HepG2 (cell line): Measurements from ENCODE around the gene UBE2O. TPM values are rescaled to one million over a fixed set of nuclear protein-coding genes. Genes with fewer than 3 reads are reported as not detected.

ENCODE experiments used
- ADNP ChIP-seq: sonication (generic); formaldehyde crosslinking; IDR thresholded peaks from 2 replicates; pipeline ENCODE4 v1.4.0; 2020; ENCODE audit warnings: missing genetic modification reagents
- GZF1 ChIP-seq: sonication (generic); formaldehyde crosslinking; IDR thresholded peaks from 2 replicates; pipeline ENCODE4 v1.5.1; 2020; ENCODE audit warnings: mild to moderate bottlenecking, missing genetic modification reagents
- HNRNPH1 ChIP-seq: fragments of 200-400 bp; formaldehyde crosslinking; optimal IDR thresholded peaks from 2 replicates; pipeline ENCODE3; 2017; ENCODE audit warnings: mild to moderate bottlenecking, low read depth, low read length
- HOMEZ ChIP-seq: IDR thresholded peaks from 2 replicates; pipeline ENCODE4 v1.6.1; 2016; ENCODE audit warnings: low read depth
- HOXA5 ChIP-seq: sonication (generic); formaldehyde crosslinking; IDR thresholded peaks from 2 replicates; pipeline ENCODE4 v1.4.0; 2020; ENCODE audit warnings: missing genetic modification reagents
- JUN ChIP-seq: sonication (generic); formaldehyde crosslinking; IDR thresholded peaks from 2 replicates; pipeline ENCODE4 v1.4.0; 2020; ENCODE audit warnings: mild to moderate bottlenecking, missing genetic modification reagents
- KMT2B ChIP-seq: IDR thresholded peaks from 2 replicates; pipeline ENCODE4 v1.6.1; 2016; ENCODE audit warnings: missing genetic modification reagents, missing compliant biosample characterization
- MEF2D ChIP-seq: sonication (generic); formaldehyde crosslinking; IDR thresholded peaks from 2 replicates; pipeline ENCODE4 v1.5.1; 2020; ENCODE audit warnings: mild to moderate bottlenecking, missing genetic modification reagents
- MIXL1 ChIP-seq: IDR thresholded peaks from 2 replicates; pipeline ENCODE4 v1.6.1; 2016
- NR3C1 ChIP-seq: sonication (generic); formaldehyde crosslinking; IDR thresholded peaks from 2 replicates; pipeline ENCODE4 v1.4.0; 2020; ENCODE audit warnings: missing genetic modification reagents
- RXRA ChIP-seq: sonication (generic); formaldehyde crosslinking; IDR thresholded peaks from 2 replicates; pipeline ENCODE4 v1.5.1; 2020; ENCODE audit warnings: missing genetic modification reagents
- SRSF4 ChIP-seq: fragments of 200-400 bp; formaldehyde crosslinking; IDR thresholded peaks from one replicate; pipeline ENCODE4 v1.6.1; 2018; ENCODE audit warnings: mild to moderate bottlenecking, low read depth, low read length, moderate library complexity; ENCODE audit not compliant: poor library complexity, severe bottlenecking
- ZFP90 ChIP-seq: sonication (generic); formaldehyde crosslinking; IDR thresholded peaks from 2 replicates; pipeline ENCODE4 v1.8.0; 2022; ENCODE audit warnings: missing genetic modification reagents, mild to moderate bottlenecking, inconsistent platforms, borderline replicate concordance
- ZHX2 ChIP-seq, 2 experiments: sonication (generic) in 1 of 2; formaldehyde crosslinking in 1 of 2; IDR thresholded peaks; 2 replicates each; pipeline versions ENCODE4 v1.6.1 to v1.9.0; 2014 to 2022; ENCODE audit warnings: antibody characterized with exemption in 1 of 2, borderline replicate concordance in 1 of 2, inconsistent platforms in 1 of 2, low read depth in 1 of 2, missing genetic modification reagents in 1 of 2
- ZNF207 ChIP-seq: fragments of 450-650 bp; IDR thresholded peaks from 2 replicates; pipeline ENCODE4 v1.6.1; 2016; ENCODE audit warnings: antibody characterized with exemption, borderline replicate concordance
- ZNF260 ChIP-seq: sonication (generic); formaldehyde crosslinking; IDR thresholded peaks from 2 replicates; pipeline ENCODE4 v1.4.0; 2020; ENCODE audit warnings: missing genetic modification reagents, low read depth, mild to moderate bottlenecking, borderline replicate concordance
- ZNF335 ChIP-seq: sonication (generic); formaldehyde crosslinking; IDR thresholded peaks from 2 replicates; pipeline ENCODE4 v1.4.0; 2020; ENCODE audit warnings: missing genetic modification reagents
- ZNF460 ChIP-seq: sonication (generic); formaldehyde crosslinking; IDR thresholded peaks from 2 replicates; pipeline ENCODE4 v1.5.1; 2020; ENCODE audit warnings: missing genetic modification reagents, mild to moderate bottlenecking, borderline replicate concordance
- ZNF556 ChIP-seq: sonication (generic); formaldehyde crosslinking; IDR thresholded peaks from 2 replicates; pipeline ENCODE4 v1.4.0; 2020; ENCODE audit warnings: mild to moderate bottlenecking, missing genetic modification reagents, borderline replicate concordance
- ZNF678 ChIP-seq: sonication (generic); formaldehyde crosslinking; IDR thresholded peaks from 2 replicates; pipeline ENCODE4 v1.4.0; 2020; ENCODE audit warnings: mild to moderate bottlenecking, missing genetic modification reagents
- ZNF800 ChIP-seq: sonication (generic); formaldehyde crosslinking; IDR thresholded peaks from 2 replicates; pipeline ENCODE4 v1.4.0; 2020; ENCODE audit warnings: missing genetic modification reagents
- ZSCAN31 ChIP-seq: sonication (generic); formaldehyde crosslinking; IDR thresholded peaks from 2 replicates; pipeline ENCODE4 v1.5.0; 2020; ENCODE audit warnings: low read depth, mild to moderate bottlenecking, missing genetic modification reagents
- polyA plus RNA-seq, 8 experiments: library from polyadenylated mRNA; depleted of rRNA in 3 of 8; stranded (reverse) in 7 of 8; unstranded in 1 of 8; fragments of >200 nt; fragmentation: Illumina TruSeq in 4 of 8; extraction: Trizol in 4 of 8; gene quantifications; 2 replicates each; pipeline versions ENCODE4 v1.2.1 to v1.2.3, GENCODE V29; 2011 to 2016; ENCODE audit warnings: low read depth in 4 of 8, missing spikeins in 1 of 8, mixed read lengths in 1 of 8; ENCODE audit not compliant: insufficient read depth in 1 of 8
- total RNA-seq, 5 experiments: library from RNA; depleted of rRNA; stranded (reverse); fragments of >200 nt; fragmentation: Illumina TruSeq; extraction: Trizol; gene quantifications; 2 replicates each; pipeline ENCODE4 v1.2.3, GENCODE V29; 2016; ENCODE audit warnings: low read depth in 1 of 5

Gene UBE2O
- total and polyA plus RNA-seq, 2 of the 13 experiments (the other 11 are each of a cell fraction or from before 2014, with no cell fraction given): 21.5 to 23.5 TPM

- TF ChIP-seq ZNF800 (CRISPR knock-in tag) (peak; percentile 91), MEF2D (CRISPR knock-in tag) (0 out of 2 replicates have a peak, but pooled peaks have one; percentile 17), RXRA (CRISPR knock-in tag) (no peak), MIXL1 (CRISPR knock-in tag) (no peak), JUN (CRISPR knock-in tag) (no peak), NR3C1 (CRISPR knock-in tag) (no peak), HOMEZ (CRISPR knock-in tag) (no peak), ZSCAN31 (CRISPR knock-in tag) (no peak), ZHX2 (IDR thresholded peaks at IDR 0.05; ENCODE audit: low read depth) (no peak), ZHX2 (CRISPR knock-in tag; IDR thresholded peaks at IDR 0.05; ENCODE audit: borderline replicate concordance) (no peak), ZNF460 (CRISPR knock-in tag) (no peak), KMT2B (CRISPR knock-in tag) (peak; percentile 52; the same call in 1 of the 2 replicates), ZFP90 (CRISPR knock-in tag) (0 out of 2 replicates have a peak, but pooled peaks have one; percentile 7), HNRNPH1 (no peak), HOXA5 (CRISPR knock-in tag) (0 out of 2 replicates have a peak, but pooled peaks have one; percentile 35), ADNP (CRISPR knock-in tag) (no peak), GZF1 (CRISPR knock-in tag) (no peak), ZNF260 (CRISPR knock-in tag) (no peak), ZNF556 (CRISPR knock-in tag) (no peak), ZNF335 (CRISPR knock-in tag) (no peak), ZNF678 (CRISPR knock-in tag) (0 out of 2 replicates have a peak, but pooled peaks have one; percentile 66), ZNF207 (no peak), SRSF4 (no peak)
These were observed 759 bp downstream of the UBE2O start (continued) for GRCh38 chr17:76452127-76452659.
